Measurements from ENCODE around the gene RALA.

DNA sequence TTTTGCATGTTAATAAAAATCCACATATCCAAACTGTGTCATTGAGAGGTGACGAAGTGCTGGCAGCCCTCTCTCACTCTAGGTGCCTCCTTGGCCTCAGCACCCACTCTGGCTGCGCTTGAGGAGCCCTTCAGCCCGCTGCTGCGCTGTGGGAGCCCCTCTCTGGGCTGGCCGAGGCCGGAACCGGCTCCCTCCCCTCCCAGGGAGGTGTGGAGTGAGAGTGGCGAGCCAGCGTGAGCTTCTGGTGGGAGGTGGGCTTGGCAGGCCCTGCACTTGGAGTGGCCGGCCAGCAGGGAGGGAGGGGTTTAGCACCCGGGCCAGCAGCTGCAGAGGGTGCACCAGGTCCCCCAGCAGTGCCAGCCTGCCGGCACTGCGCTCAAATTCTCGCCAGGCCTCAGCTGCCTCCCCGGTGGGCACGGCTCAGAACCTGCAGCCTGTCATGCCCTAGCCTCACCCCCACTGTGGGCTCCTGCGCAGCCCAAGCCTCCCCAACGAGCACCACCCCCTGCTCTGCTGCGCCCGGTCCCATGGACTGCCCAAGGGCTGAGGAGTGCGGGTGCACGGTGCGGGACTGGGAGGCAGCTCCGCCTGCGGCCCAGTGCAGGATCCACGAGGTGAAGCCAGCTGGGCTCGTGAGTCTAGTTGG lies 46.0 kb upstream of the RALA start:
- TF ChIP-seq, protein P1, sequence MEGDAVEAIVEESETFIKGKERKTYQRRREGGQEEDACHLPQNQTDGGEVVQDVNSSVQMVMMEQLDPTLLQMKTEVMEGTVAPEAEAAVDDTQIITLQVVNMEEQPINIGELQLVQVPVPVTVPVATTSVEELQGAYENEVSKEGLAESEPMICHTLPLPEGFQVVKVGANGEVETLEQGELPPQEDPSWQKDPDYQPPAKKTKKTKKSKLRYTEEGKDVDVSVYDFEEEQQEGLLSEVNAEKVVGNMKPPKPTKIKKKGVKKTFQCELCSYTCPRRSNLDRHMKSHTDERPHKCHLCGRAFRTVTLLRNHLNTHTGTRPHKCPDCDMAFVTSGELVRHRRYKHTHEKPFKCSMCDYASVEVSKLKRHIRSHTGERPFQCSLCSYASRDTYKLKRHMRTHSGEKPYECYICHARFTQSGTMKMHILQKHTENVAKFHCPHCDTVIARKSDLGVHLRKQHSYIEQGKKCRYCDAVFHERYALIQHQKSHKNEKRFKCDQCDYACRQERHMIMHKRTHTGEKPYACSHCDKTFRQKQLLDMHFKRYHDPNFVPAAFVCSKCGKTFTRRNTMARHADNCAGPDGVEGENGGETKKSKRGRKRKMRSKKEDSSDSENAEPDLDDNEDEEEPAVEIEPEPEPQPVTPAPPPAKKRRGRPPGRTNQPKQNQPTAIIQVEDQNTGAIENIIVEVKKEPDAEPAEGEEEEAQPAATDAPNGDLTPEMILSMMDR (IDR thresholded peaks at IDR 0.05 in 4 of 5, conservative IDR thresholded peaks at IDR 0.05 in 1 of 5): no peak
- no peak for TF ChIP-seq POLR2A (IDR thresholded peaks at IDR 0.05)
